Neural cell (in vitro differentiated cells): ENCODE data around the gene CPOX.

Experiments
- EZH2 ChIP-seq: fragments of 200-600, 300-800 bp; shearing (Covaris generic), sonication (generic); IDR thresholded peaks from 2 replicates; pipeline ENCODE4 v1.6.1; 2014; ENCODE audit warnings: antibody characterized with exemption, low read length, borderline replicate concordance, mild to moderate bottlenecking; ENCODE audit not compliant: insufficient read depth, poor library complexity, severe bottlenecking
- POLR2AphosphoS5 ChIP-seq: IDR thresholded peaks from 2 replicates; pipeline ENCODE4 v1.6.1; 2012
- RAD21 ChIP-seq: fragments of 450-650 bp; conservative IDR thresholded peaks from 2 replicates; pipeline ENCODE4 v1.6.1; 2014; ENCODE audit warnings: antibody characterized with exemption, mild to moderate bottlenecking, moderate library complexity
- REST ChIP-seq: IDR thresholded peaks from 2 replicates; pipeline ENCODE4 v1.6.1; 2012; ENCODE audit warnings: borderline replicate concordance
- TAF1 ChIP-seq: IDR thresholded peaks from 2 replicates; pipeline ENCODE4 v1.6.1; 2012; ENCODE audit warnings: low read depth
- TF ChIP-seq, protein P1 (sequence below): fragments of 450-650 bp; IDR thresholded peaks from 2 replicates; pipeline ENCODE4 v1.5.1; 2014; ENCODE audit warnings: antibody characterized with exemption, mild to moderate bottlenecking, moderate library complexity; ENCODE audit not compliant: poor library complexity, severe bottlenecking

DNA sequence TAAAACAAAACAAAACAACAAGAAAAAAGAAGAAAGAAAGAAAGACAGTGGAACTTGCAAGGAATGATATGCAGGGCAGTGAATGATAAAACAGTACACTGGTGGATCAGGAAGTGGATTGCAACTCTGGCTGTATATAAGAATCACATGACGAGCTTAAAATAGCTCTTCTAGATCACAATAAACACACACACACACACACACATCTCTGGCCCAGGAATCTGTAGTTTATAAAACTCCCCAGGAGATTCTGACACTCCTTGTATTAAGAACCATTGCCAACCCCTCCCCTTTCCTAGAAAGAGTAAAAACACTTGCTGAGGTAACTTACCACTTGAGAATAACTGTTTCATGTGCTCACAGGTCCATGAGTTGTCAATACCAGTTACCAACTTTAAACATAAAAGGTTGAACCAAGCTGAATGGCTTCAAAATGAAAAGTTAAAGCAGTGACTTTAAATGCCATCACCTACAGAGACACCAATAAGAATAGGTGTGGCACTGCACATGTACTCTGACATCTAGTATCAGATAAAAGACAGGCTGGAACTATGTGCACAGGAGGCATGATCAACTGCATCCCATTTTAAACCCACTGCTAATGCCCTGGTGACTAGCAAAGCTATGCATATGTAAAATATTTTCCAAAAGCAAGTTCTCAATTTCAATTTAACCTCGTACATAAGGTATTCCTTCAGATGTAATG lies 3.9 kb downstream of the CPOX start:
- TF ChIP-seq POLR2AphosphoS5 (no peak), EZH2 (no peak), TAF1 (no peak), RAD21 (no peak), REST (no peak)
- TF ChIP-seq, protein P1, sequence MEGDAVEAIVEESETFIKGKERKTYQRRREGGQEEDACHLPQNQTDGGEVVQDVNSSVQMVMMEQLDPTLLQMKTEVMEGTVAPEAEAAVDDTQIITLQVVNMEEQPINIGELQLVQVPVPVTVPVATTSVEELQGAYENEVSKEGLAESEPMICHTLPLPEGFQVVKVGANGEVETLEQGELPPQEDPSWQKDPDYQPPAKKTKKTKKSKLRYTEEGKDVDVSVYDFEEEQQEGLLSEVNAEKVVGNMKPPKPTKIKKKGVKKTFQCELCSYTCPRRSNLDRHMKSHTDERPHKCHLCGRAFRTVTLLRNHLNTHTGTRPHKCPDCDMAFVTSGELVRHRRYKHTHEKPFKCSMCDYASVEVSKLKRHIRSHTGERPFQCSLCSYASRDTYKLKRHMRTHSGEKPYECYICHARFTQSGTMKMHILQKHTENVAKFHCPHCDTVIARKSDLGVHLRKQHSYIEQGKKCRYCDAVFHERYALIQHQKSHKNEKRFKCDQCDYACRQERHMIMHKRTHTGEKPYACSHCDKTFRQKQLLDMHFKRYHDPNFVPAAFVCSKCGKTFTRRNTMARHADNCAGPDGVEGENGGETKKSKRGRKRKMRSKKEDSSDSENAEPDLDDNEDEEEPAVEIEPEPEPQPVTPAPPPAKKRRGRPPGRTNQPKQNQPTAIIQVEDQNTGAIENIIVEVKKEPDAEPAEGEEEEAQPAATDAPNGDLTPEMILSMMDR = no peak
